GM06990 (cell line): ENCODE data around the gene ZNF566.

Source experiments
- DNase-seq: peaks from one replicate; pipeline ENCODE4 v3.0.0-alpha.2; 2011; ENCODE audit not compliant: insufficient read length; ENCODE audit errors: extremely low read depth
- H3K27me3 ChIP-seq: replicated peaks from 2 replicates; pipeline ENCODE4 v1.6.0; 2011; ENCODE audit warnings: low read length; ENCODE audit not compliant: control insufficient read depth, insufficient read depth
- H3K36me3 ChIP-seq: 2 replicates; pipeline ENCODE4 v1.5.1; 2011; ENCODE audit warnings: low read length; ENCODE audit not compliant: control insufficient read depth, insufficient read depth
- H3K4me3 ChIP-seq: replicated peaks from 2 replicates; pipeline ENCODE4 v1.5.1; 2011; ENCODE audit warnings: low read depth, mild to moderate bottlenecking, control low read depth, low read length
- CTCF ChIP-seq: IDR thresholded peaks from 2 replicates; pipeline ENCODE4 v1.5.1; 2011; ENCODE audit warnings: low read length, control low read depth, mild to moderate bottlenecking, inconsistent platforms; ENCODE audit not compliant: insufficient read depth, poor library complexity, severe bottlenecking

The ZNF566 gene

DNA sequence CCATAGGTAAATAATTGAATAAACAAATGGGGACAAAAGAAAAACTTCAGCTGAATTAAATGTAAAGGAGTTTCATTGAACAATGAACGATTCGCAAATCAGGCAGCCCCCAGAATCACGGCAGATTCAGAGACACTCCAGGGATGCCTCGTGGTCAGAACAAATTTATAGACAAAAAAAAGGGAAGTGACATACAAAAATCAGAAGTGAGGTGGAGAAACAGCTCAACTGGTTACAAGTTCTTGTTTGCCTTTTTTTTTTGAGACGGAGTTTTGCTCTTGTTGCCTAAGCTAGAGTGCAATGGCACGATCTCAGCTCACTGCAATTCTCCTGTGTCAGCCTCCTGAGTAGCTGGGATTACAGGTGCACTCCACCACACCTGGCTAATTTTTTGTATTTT lies 5.7 kb downstream of the ZNF566 start:
- no peaks in the 10 kb centered on the region for H3K36me3 ChIP-seq
- no peak for TF ChIP-seq CTCF
- H3K4me3 ChIP-seq, result no peak overlapping the region
- no peaks in the 10 kb centered on the region for H3K27me3 ChIP-seq
- DNase-seq, result no peak

GRCh38 chr19:36482876-36483275 lies 6.5 kb downstream of the ZNF566 start:
- Histone ChIP-seq H3K36me3 (no peaks in the 10 kb centered on the region), H3K27me3 (no peaks in the 10 kb centered on the region), H3K4me3 (no peak overlapping the region)
- no peak for DNase-seq
- TF ChIP-seq CTCF, result no peak

DNA sequence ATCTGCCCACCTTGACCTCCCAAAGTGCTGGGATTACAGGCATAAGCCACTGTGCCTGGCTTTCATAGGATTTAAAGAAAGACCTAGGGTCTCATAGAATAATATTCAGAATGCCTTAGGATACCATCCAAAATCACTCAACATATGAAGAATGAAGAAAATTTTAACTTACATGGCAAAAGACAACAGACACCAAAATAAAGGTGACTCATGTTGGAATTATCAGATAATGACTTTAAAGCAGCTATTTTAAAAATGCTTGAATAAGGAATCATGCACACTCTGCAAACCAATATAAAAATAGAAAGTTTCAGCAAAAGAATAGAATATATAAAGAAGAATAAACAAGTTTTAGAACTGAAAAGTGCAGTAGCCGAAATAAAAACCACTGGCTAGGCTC lies 29.3 kb downstream of the ZNF566 start:
- Histone ChIP-seq H3K36me3 (no peaks in the 10 kb centered on the region), H3K27me3 (no peaks in the 10 kb centered on the region), H3K4me3 (no peak overlapping the region)
- DNase-seq, result no peak
- TF ChIP-seq CTCF, result no peak

DNA sequence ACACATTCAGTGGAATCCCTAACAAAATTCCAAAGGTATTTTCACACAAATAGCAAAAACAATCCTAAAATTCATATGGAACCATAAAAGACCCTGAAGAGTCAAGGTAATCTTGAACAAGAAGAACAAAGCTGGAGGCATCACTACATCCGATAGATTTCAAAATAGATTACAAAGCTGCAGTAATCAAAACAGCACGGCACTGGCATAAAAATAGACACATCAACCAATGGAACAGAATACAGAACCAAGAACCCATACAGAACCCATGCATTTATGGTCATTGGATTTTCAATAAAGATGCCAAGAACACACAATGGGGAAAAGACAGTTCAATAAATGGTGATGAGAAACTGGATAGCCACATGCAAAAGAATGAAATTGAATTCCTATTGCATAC lies 32.5 kb downstream of the ZNF566 start:
- no peak overlapping the region for H3K4me3 ChIP-seq
- no peak for DNase-seq
- no peaks in the 10 kb centered on the region for H3K36me3 ChIP-seq
- H3K27me3 ChIP-seq, result no peaks in the 10 kb centered on the region
- TF ChIP-seq CTCF, result no peak

DNA sequence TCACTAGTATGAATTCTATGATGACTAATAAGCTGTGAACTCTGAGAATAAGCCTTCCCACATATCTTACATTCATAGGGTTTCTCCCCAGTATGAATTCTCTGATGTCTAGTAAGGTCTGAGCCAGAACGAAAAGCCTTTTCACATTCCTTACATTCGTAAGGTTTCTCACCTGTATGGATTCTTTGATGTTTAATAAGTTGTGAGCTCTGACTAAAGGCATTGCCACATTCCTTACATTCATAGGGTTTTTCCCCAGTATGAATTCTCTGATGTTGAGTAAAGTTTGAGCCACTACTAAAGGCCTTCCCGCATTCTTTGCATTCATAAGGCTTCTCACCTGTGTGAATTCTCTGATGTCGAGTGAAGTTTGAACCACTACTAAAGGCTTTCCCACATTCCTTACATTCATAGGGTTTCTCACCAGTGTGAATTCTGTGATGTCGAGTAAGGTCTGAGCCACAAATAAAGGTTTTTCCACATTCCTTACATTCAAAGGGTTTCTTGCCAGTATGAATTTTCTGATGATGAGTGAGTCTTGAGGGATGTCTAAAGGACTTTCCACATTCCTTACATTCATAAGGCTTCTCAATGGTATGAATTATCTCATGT lies 40.2 kb downstream of the ZNF566 start:
- Histone ChIP-seq H3K27me3 (no peaks in the 10 kb centered on the region), H3K4me3 (no peak overlapping the region), H3K36me3 (no peaks in the 10 kb centered on the region; the same call in none of the 2 replicates)
- TF ChIP-seq CTCF, result no peak
- DNase-seq, result no peak

DNA sequence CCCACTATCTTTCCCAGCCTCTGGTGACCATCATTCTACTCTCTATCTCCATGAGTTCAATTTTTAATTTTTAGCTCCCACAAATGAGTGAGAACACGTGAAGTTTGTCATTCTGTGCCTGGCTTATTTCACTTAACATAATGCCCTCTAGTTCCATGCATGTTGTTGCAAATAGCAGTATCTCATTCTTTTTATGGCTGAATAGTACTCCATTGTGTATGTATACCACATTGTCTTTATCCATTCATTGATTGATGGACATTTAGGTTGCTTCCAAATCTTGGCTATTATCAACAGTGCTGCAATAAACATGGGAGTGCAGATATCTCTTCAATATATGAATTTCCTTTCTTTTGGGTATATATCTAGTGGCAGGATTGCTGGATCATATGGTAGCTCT lies 48.0 kb downstream of the ZNF566 start:
- Histone ChIP-seq H3K4me3 (no peak overlapping the region), H3K27me3 (no peaks in the 10 kb centered on the region), H3K36me3 (no peaks in the 10 kb centered on the region)
- no peak for TF ChIP-seq CTCF
- no peak for DNase-seq
